HG02884 (cell line): Measurements from ENCODE around the gene RAD21L1.
"Not testable (repeated sequence)": the region's sequence is repeated elsewhere in the genome, so short reads cannot be mapped to it uniquely, and the experiment has no call there.

Experiments used
- ATAC-seq: cut with Tn5 transposase; IDR thresholded peaks from one replicate; pipeline ENCODE4 v1.9.1; 2021; ENCODE audit warnings: mild to moderate bottlenecking, moderate library complexity; ENCODE audit not compliant: unreplicated experiment

RAD21L1 gene

GRCh38 chr20:1199212-1199873, 26.5 kb upstream of the RAD21L1 start:
- ATAC-seq, result no peak

GRCh38 chr20:1199964-1200363, 25.9 kb upstream of the RAD21L1 start:
- ATAC-seq, result no peak

DNA sequence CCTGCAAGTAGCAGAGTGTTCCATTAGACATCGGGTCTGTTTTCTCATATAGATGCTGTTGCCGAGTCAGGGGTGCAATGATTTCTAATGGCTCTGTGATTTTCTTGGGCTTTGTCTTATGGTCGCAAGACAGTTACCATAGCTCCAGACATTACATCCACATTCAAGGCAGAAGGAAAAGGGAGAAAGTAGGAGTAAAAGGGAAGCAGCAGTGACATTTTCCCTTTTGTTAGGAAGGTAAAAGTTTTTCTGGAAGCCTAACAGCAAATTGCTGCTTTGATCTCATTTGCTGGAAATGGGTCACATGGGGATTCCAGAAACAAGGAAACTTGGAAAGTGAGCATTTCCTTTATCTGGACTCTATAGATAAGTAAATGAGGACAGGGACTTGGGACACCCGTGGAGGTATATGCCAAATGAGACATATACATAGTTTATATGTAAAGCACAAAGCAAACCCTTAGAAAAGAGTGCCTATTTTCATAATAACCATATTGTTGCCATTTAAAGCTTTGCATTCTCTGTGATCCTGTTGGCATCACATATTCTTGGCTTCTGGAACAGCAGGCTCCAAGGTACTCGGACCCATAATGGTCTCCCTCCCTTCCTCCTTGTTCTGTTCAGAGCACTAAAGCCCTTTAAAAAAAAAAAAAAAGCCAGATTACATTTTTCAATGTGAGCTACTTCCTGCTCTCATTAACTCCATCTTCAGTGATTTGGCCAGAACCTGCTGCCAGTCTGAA, 22.9 kb upstream of the RAD21L1 start, which contains the start of gene C20orf202:
TSS of gene C20orf202 (plus strand) at position 693 of the 743 bp plus-strand sequence. CDS start 132 bp downstream, outside the sequence.
- no peak for ATAC-seq

- ATAC-seq, result no peak
Observed at GRCh38 chr20:1203630-1204029, 22.2 kb upstream of the RAD21L1 start.

DNA sequence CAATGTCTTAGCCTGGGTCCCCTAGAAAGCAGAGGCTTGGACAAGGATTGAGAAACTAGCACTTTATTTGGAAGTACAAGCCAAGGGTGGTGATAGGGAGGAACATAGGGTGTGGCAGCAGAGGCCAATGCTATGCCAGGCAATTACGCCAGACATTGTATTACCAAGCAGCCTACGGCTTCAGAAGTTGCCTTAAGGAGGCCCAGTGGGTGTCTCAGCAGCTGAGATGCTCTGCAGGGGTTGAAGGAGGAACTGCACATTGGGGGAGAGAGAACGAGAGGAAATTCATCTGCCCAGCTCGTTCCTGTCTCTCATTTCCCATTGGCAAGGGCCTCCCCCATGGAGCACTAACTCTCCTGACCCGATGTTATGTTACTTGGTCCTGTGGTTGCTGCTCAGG, 21.7 kb upstream of the RAD21L1 start:
- ATAC-seq, result no peak

DNA sequence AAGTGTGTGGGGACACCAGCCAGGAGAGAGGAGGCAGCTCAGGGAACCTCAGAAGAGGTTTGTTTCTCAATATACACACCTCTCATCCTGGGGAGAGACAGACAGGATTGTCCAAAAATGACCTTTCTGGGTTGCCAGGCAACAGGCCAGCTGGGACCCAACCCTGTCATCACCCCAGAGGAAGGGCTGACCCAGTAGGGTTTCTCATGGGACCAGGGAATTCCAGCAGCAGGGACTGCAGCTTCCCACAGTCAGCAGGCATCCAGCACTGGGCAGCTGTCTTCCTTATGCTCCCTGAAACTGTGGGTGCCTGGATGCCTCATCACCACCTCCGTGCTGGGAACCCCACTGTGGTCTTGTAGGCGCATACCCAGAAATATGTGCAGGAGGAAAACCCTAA, 21.3 kb upstream of the RAD21L1 start:
- no peak for ATAC-seq

DNA sequence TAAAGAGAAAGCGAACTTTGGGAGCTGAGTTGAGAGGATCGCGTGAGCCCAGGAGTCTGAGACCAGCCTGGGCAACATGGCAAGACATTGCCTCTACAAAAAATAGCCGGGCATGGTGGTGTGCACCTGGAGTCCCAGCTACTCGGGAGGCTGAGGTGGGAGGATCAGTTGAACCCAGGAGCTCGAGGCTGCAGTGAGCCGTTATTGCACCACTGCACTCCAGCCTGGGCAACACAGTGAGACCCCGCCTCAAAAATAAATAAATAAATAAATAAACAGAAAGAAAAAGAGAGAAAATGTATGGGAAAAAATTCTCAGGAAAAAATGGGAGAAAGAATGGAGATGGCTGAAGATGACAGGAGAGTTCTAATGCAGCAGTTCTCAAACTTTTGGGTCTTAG, 20.0 kb upstream of the RAD21L1 start:
- ATAC-seq, result no peak

GRCh38 chr20:1206366-1207148, 19.3 kb upstream of the RAD21L1 start:
- ATAC-seq, result no peak

- no peak for ATAC-seq
Observed at GRCh38 chr20:1207293-1207878, 18.5 kb upstream of the RAD21L1 start.

DNA sequence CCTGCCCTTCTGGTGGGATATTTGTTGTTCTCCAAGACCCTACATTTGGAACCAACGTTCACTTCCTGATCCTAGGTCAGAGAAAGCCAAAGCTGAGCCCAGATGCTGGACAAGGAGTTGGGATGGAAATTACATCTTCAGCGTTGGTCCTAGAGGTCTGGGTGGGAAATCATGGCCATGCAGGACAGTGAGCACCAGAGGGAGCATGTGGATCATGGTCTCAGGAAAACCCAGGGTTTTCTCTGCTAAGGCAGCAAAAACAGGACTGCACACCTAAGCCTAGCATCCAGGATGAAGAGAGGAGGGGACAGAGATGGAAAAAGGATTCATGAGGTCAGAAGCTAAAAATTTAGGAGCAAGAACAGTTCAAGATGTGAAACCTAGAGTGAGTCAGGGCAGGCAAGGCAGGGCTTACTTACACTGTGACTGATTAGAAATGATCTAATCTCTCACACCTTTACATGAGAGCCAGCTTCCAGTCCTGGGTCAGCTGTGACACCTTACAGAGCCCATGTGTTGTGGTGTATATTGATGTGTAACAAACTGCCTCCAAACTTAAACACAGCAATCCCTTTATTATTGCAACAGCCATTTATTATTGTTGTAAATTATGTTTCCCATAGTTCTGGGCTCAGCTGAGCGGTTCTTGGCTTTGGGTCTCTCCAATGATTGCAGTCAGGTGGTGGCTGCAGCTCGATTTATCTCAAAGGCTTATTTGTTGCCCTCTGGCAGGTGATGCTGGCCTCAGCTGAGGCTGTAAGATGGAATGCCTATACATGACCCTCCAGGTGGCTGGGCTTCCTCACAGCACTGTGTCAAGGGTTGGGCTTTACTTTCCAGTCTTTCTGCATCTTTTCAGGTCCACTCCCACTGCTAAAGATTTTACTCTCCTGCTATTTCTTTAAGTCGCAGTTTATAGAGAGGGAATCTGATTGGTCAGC, 16.1 kb upstream of the RAD21L1 start:
- no peak for ATAC-seq

- no peak for ATAC-seq
Observed at GRCh38 chr20:1210501-1210900, 15.3 kb upstream of the RAD21L1 start.

DNA sequence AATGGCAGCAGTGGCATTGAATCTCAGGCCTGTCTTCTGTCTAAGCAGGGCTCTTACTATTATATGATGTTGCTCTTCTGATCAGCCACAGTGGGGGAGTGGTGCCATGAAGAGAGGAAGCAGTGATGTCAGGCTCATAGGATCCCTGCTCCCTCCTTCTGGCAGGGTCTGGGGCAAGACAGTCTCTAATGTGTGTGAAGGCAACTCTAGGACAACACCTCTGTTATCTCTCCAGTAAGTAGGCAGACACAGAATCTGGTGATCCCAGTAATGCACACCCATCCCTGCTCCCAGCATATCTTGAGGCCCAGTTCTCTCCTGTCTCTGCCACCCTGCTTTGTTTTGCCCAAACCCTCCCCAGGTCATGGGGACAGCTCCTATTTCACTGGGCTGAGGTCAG, 13.8 kb upstream of the RAD21L1 start:
- ATAC-seq, result no peak

GRCh38 chr20:1212607-1213396, 13.0 kb upstream of the RAD21L1 start:
- ATAC-seq, result no peak

- ATAC-seq, result no peak
Observed at GRCh38 chr20:1214838-1215261, 11.0 kb upstream of the RAD21L1 start.

GRCh38 chr20:1215386-1216170, 10.3 kb upstream of the RAD21L1 start:
- ATAC-seq, result no peak

DNA sequence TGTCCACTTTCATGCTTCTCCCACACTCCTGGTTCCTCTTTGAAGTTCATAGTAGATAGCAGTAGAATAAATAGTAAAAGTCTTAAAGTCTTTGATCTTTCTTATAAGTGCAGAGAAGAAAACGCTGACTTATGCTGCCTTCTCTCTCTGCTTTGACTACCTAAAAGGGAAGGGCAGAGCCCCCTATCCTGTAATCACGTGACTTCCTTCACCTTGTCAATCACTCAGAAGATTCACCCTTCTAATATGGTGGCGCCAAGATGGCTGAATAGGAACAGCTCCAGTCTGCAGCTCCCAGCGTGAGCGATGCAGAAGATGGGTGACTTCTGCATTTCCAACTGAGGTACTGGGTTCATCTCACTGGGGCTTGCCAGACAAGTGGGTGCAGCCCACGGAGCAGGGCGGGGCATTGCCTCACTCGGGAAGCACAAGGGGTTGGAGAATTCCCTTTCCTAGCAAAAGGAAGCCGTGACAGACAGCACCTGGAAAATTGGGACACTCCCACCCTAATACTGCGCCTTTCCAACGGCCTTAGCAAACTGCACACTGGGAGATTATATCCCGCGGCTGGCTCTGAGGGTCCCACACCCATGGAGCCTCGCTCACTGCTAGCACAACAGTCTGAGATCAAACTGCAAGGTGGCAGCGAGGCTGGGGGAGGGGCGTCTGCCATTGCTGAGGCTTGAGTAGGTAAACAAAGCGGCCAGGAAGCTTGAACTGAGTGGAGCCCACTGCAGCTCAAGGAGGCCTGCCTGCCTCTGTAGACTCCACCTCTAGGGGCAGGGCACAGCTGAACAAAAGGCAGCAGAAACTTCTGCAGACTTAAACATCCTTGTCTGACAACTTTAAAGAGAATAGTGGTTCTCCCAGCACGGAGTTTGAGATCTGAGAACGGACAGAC, 9.1 kb upstream of the RAD21L1 start:
- not testable (repeated sequence) for ATAC-seq

GRCh38 chr20:1222750-1223149, 3.1 kb upstream of the RAD21L1 start:
- not testable (repeated sequence) for ATAC-seq
